ENCODE measurements around the gene THSD4.

The THSD4 gene

DNA sequence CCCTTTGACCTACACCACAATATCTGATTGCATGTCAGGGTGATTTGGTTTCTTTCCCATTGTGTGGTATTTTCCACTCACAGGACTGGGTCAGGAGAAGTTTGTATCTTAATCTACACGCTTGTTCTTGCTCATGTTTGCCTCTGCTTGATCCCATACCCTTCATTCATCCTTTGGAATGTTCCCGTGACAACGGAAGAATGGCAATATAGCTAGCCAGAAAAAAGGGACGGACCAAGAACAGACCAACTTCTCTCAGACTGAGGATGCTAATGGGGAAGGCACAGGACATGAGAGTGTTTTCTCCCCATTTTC is 7.8 kb upstream of the THSD4 start:
- no peaks in the 10 kb centered on the region for H3K27me3 ChIP-seq
- no peaks in the 10 kb centered on the region for H3K4me1 ChIP-seq
- TF ChIP-seq Cebpa-rat (IDR thresholded peaks at IDR 0.05) = no peak
- H3K4me3 ChIP-seq = no peak overlapping the region
- no peak overlapping the region for H3K4me2 ChIP-seq
- no peak overlapping the region for H3K9ac ChIP-seq
- H4K20me1 ChIP-seq = no peaks in the 10 kb centered on the region
- no peaks in the 10 kb centered on the region for H3K9me3 ChIP-seq (replicated peaks in 1 of 11)
- H3K27ac ChIP-seq = no peak overlapping the region
- no peaks in the 10 kb centered on the region for H3K36me3 ChIP-seq

DNA sequence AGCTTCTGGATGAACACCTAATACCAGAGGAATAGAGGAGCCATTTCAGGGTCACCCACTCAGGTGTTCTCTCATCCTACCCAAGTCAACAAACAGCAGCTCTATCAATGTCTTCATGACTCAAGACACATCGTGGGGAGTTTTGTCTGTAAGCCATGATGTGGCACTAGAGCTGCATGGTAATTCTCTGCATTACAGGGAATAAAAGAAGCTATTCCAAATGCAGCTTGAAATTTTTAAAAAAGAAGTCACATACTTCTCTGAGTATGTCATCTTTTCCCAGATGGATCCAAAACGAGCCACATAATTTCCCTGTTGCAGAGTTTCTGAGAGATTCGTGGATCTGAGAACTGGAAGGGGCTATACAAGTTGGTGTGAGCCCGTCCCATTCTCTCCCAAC is 6.1 kb upstream of the THSD4 start:
- Histone ChIP-seq H3K4me2 (no peak overlapping the region), H3K27ac (no peak overlapping the region), H3K4me1 (no peaks in the 10 kb centered on the region), H3K27me3 (no peaks in the 10 kb centered on the region), H4K20me1 (no peaks in the 10 kb centered on the region), H3K9ac (no peak overlapping the region), H3K4me3 (no peak overlapping the region), H3K9me3 (replicated peaks in 1 of 11) (no peaks in the 10 kb centered on the region), H3K36me3 (no peaks in the 10 kb centered on the region)
- TF ChIP-seq Cebpa-rat (IDR thresholded peaks at IDR 0.05) = no peak

DNA sequence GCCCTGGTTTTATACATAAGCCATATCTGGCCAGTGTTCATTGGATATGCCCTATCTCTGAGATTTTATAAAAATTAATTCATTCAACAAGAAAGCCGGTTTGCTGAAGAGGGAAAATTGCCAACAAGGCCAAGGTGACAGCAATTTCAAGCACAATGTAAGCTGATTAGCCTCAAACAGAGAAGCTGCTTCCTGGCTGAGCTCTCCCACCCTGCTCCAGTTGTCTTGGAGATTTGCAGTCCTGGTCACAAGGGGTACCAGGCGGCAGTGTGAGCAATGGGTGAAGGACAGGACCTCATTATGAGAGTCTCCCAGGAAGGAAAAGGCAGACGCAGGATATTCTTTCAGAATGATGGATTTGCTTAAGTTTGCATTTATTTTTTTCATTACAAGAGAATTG is 5.4 kb upstream of the THSD4 start:
- no peak for TF ChIP-seq Cebpa-rat (IDR thresholded peaks at IDR 0.05)
- H3K4me2 ChIP-seq = no peak overlapping the region
- no peak overlapping the region for H3K27ac ChIP-seq
- no peak overlapping the region for H3K9ac ChIP-seq
- no peaks in the 10 kb centered on the region for H4K20me1 ChIP-seq
- H3K4me1 ChIP-seq = peaks cover 0 to 4% (median 3%) of the 10 kb centered on the region in 10 experiments; a peak in 14 of 20 replicates
- peaks cover 0 to 7% (median 3%) of the 10 kb centered on the region in 11 experiments; a peak in 12 of 22 replicates for H3K27me3 ChIP-seq
- H3K9me3 ChIP-seq (replicated peaks in 1 of 11) = no peaks in the 10 kb centered on the region
- H3K36me3 ChIP-seq = no peaks in the 10 kb centered on the region
- no peak overlapping the region for H3K4me3 ChIP-seq

DNA sequence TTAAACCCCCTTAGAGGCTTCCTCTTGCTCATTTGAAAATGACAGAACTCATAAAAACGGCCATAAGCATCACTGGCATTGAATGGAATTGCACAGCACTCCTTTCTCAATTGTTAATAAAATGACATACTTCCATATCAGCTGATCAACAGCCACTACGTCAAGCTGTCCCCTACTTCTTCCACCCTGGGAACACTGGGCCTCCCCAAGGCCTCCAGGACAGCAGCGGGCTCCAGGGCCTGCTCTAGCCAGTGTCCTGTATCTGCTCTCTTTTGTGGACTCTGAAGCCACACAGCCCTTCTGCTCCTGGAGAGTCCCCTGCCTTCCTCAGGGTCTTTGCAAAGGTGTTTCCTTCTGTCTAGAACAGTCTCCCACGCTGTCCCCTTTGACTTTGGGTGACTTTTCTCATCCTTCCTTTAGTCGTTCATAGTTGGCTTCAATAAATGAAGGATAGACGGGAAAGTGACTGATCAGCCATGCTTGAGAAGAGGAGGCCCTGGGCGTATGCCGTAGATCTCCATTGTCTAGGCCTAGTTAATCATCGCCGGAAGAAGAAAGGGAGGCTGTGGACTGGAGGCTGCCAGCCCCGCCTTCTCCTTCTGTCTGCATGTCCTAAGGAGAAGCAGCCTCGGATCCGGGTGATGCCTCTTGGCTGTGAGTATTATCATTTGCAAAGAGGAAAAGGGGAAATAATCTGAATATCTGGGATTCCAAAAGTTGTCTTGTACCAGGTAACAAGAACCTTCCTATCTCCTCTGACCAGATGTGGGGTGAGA is 4.7 kb upstream of the THSD4 start:
- Histone ChIP-seq H3K36me3 (no peaks in the 10 kb centered on the region), H4K20me1 (no peaks in the 10 kb centered on the region), H3K27ac (no peak overlapping the region), H3K4me1 (peaks cover 0 to 7% (median 5%) of the 10 kb centered on the region in 10 experiments; a peak in 14 of 20 replicates), H3K27me3 (peaks cover 3 to 14% (median 10%) of the 10 kb centered on the region in 11 experiments), H3K9me3 (replicated peaks in 1 of 11) (no peaks in the 10 kb centered on the region), H3K4me2 (no peak overlapping the region), H3K4me3 (no peak overlapping the region), H3K9ac (no peak overlapping the region)
- no peak for TF ChIP-seq Cebpa-rat (IDR thresholded peaks at IDR 0.05)

DNA sequence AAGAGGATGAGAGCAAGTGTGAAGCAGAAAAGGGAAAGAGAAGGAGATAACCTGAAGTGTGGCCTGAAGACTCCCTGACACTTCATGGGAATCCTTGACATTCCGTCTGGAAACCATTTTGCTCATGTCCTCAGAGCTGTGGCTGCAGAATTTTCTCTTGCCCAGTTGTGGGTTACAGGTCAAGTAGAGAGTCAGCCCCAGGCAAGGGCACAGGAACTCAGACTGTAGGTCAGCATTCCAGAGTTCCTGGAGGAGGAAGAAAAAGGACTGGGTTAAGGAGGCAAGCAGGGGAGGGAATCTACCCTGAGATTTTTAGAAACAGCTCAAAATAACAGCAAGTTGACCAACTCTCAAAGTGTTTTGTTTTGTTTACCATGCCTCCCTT is 4.1 kb upstream of the THSD4 start:
- peaks cover 0 to 4% (median 0%) of the 10 kb centered on the region in 11 experiments; a peak in 3 of 22 replicates for H4K20me1 ChIP-seq
- TF ChIP-seq Cebpa-rat (IDR thresholded peaks at IDR 0.05) = no peak
- H3K4me3 ChIP-seq = no peak overlapping the region
- no peaks in the 10 kb centered on the region for H3K36me3 ChIP-seq
- H3K4me2 ChIP-seq = no peak overlapping the region
- no peak overlapping the region for H3K9ac ChIP-seq
- H3K4me1 ChIP-seq = peaks cover 4 to 13% (median 10%) of the 10 kb centered on the region in 10 experiments; a peak in 16 of 20 replicates
- H3K27ac ChIP-seq = no peak overlapping the region
- no peaks in the 10 kb centered on the region for H3K9me3 ChIP-seq (replicated peaks in 1 of 11)
- H3K27me3 ChIP-seq = peaks cover 9 to 19% (median 16%) of the 10 kb centered on the region in 11 experiments

DNA sequence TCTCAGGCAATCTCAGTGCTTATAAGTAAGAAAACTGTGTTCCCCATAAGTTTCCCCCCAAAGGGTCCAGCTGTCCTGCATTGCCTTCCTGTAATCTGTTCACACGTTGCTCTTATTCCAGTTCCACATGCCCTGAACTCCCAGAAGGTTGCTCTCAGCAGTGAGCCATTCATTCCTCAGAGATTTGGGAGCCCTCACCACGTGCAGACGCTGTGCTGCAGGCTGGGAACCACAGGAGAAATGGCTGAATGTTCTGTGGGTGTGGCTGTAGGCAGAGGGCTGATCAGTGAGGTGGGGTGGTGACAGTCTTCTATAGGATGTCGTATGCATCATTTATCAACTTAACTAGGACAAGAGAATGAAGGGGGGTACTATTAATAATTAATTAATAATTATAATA is 3.3 kb upstream of the THSD4 start:
- TF ChIP-seq Cebpa-rat (IDR thresholded peaks at IDR 0.05) = no peak
- H4K20me1 ChIP-seq = peaks cover 0 to 6% (median 0%) of the 10 kb centered on the region in 11 experiments; a peak in 4 of 22 replicates
- H3K4me3 ChIP-seq = no peak overlapping the region
- H3K36me3 ChIP-seq = no peaks in the 10 kb centered on the region
- H3K4me2 ChIP-seq = no peak overlapping the region
- H3K4me1 ChIP-seq = peaks cover 4 to 14% (median 11%) of the 10 kb centered on the region in 10 experiments; a peak in 16 of 20 replicates
- no peak overlapping the region for H3K27ac ChIP-seq
- no peaks in the 10 kb centered on the region for H3K9me3 ChIP-seq (replicated peaks in 1 of 11)
- H3K9ac ChIP-seq = no peak overlapping the region
- H3K27me3 ChIP-seq = peaks cover 17 to 27% (median 23%) of the 10 kb centered on the region in 11 experiments

DNA sequence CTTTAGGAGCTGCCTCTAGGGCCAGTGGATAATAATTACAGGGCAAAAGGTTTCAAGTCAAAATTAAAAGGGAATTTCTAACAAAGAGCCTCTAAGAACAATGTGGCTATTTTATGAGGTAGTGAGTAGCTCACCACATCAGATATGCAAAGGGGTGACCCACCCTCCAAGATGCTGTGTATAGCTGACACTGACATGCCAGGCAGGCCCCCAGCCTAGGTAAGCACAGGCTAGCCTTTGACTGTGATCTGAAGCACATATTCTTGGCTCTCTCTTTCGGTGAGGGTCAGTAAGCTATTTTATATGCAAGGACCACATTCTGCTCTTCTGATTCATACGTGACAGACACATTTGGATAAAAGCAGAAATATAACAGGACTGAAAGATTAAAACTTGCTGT is 2.8 kb upstream of the THSD4 start:
- Histone ChIP-seq H3K4me3 (no peak overlapping the region), H3K9ac (no peak overlapping the region), H3K4me1 (peaks cover 4 to 17% (median 14%) of the 10 kb centered on the region in 10 experiments; a peak in 17 of 20 replicates), H3K27me3 (peaks cover 22 to 32% (median 28%) of the 10 kb centered on the region in 11 experiments), H4K20me1 (peaks cover 0 to 9% (median 0%) of the 10 kb centered on the region in 11 experiments; a peak in 4 of 22 replicates), H3K4me2 (no peak overlapping the region), H3K9me3 (replicated peaks in 1 of 11) (no peaks in the 10 kb centered on the region), H3K36me3 (no peaks in the 10 kb centered on the region), H3K27ac (no peak overlapping the region)
- TF ChIP-seq Cebpa-rat (IDR thresholded peaks at IDR 0.05) = no peak

DNA sequence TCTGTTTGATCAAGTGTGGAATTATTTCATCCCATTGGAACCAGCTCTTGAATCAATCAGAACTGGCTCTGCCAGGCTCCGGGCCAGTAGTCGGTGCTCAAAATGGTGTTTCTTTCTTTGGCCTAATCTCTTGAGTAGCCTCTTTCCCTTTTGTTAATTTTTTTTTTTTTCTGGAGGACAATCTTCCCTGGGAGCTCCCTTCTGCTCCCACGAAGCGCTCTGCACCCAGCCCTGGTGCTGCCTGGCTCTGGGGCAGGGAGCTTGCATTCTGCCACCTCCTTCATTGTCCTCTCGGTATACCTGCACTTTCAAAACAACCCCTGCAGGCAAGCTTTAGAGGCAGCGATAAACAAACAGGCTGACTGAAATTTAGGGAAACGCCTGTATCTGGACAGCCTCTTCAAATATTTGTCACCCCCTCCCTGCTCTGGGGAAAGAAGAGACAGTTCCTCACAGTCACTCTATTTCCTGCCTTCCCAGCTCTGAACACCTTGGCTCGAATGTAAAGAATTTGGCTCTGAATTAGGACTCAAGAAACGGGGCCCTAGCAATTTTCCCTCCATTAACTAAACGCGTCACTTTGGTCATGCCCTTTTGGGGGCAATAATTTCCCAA is 1.1 kb upstream of the THSD4 start:
- H3K27ac ChIP-seq = no peak overlapping the region
- H4K20me1 ChIP-seq = peaks cover 0 to 9% (median 0%) of the 10 kb centered on the region in 11 experiments; a peak in 4 of 22 replicates
- H3K9me3 ChIP-seq (replicated peaks in 1 of 11) = no peaks in the 10 kb centered on the region
- no peak overlapping the region for H3K4me3 ChIP-seq
- TF ChIP-seq Cebpa-rat (IDR thresholded peaks at IDR 0.05) = no peak
- no peak overlapping the region for H3K4me2 ChIP-seq
- no peak overlapping the region for H3K9ac ChIP-seq
- no peaks in the 10 kb centered on the region for H3K36me3 ChIP-seq
- H3K27me3 ChIP-seq = peaks cover 28 to 43% (median 32%) of the 10 kb centered on the region in 11 experiments
- peaks cover 4 to 35% (median 25%) of the 10 kb centered on the region in 10 experiments; a peak in 18 of 20 replicates for H3K4me1 ChIP-seq

DNA sequence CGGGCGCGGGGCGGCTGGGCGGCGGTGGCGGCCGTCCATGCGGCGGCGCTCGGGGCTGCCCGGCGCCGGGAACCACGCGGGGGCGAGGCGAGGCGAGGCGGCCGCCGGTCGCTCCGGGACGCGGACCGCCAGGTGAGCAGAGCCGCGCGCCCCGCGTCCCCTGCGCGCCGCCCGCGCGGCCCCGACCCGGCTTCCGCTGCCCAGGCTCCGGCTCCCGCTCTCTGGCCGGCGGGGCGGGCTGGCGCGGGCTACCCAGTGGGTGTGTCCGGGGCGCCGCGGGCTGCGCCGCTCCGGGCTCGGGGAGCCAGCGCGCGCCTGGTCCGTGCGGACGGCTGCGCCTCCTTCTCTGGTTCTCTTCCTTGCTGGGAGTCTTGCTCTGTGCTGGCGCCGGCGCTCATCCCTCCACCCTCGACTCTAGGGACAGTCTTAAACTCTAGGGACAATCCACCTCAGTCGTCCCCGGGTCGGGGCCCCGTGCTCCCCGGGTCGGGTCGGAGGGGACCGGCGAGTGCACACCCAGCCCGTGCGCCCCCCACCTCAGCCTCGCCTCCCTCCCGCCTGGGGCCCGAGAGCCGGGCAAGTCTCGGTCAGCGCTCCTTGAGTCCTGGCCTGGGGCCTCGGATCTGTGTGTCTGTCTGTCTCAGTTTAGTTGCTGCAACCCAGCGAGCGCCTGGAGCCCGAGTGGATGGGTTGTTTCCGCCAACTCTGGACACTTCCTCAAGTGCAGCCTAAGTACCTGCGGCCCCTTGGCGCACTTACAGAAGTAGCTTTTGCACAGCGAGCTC is 488 bp downstream of the THSD4 start:
- Histone ChIP-seq H3K4me2 (peak overlapping the region; percentile 89 to 100 (median 96)), H3K36me3 (no peaks in the 10 kb centered on the region), H3K9me3 (replicated peaks in 1 of 11) (no peaks in the 10 kb centered on the region), H3K27me3 (peaks cover 28 to 43% (median 32%) of the 10 kb centered on the region in 11 experiments), H3K9ac (peak overlapping the region; percentile 51 to 78 (median 68); a peak in 21 of 22 replicates), H3K27ac (peak overlapping the region in 8 of 11 experiments; percentile 8 to 50 (median 44); a peak in 10 of 22 replicates), H3K4me3 (peak overlapping the region; percentile 67 to 82 (median 70)), H3K4me1 (peaks cover 4 to 35% (median 27%) of the 10 kb centered on the region in 10 experiments; a peak in 18 of 20 replicates), H4K20me1 (peaks cover 0 to 9% (median 0%) of the 10 kb centered on the region in 11 experiments; a peak in 4 of 22 replicates)
- no peak for TF ChIP-seq Cebpa-rat (IDR thresholded peaks at IDR 0.05)
